K562 (cell line): ENCODE measurements around the gene GABBR1.

Experiments
- PHF8 ChIP-seq: fragments of 200-600 bp; sonication (generic); IDR thresholded peaks from 2 replicates; pipeline ENCODE4 v1.6.1; 2012; ENCODE audit warnings: mixed run types, mild to moderate bottlenecking, inconsistent platforms, low read length, moderate library complexity, borderline replicate concordance
- SMAD4 ChIP-seq: fragments of 250-450 bp; sonication (Bioruptor Pico); conservative IDR thresholded peaks from 2 replicates; pipeline ENCODE4 v1.8.0; 2021; ENCODE audit warnings: inconsistent platforms, mild to moderate bottlenecking, moderate library complexity
- SNRNP70 ChIP-seq: fragments of 200-400 bp; formaldehyde crosslinking; optimal IDR thresholded peaks from 2 replicates; pipeline ENCODE3; 2017; ENCODE audit warnings: low read depth, low read length
- USF2 ChIP-seq: sonication (generic); formaldehyde crosslinking; IDR thresholded peaks from 2 replicates; pipeline ENCODE4 v1.5.0; 2020; ENCODE audit warnings: missing genetic modification reagents
- XRCC5 ChIP-seq: fragments of 200-400 bp; formaldehyde crosslinking; IDR thresholded peaks from 2 replicates; pipeline ENCODE4 v1.6.1; 2017; ENCODE audit warnings: low read depth, mild to moderate bottlenecking, low read length
- ZNF274 ChIP-seq: IDR thresholded peaks from 2 replicates; pipeline ENCODE4 v1.6.1; 2011; ENCODE audit warnings: low read depth, mild to moderate bottlenecking, low read length, moderate library complexity, borderline replicate concordance
- TF ChIP-seq, protein P1 (sequence below), 3 experiments: IDR thresholded peaks in 2 of 3; conservative IDR thresholded peaks in 1 of 3; 2 replicates each; pipeline ENCODE4 v1.5.1; 2011 to 2012; ENCODE audit warnings: low read length in 3 of 3, mild to moderate bottlenecking in 3 of 3, control low read depth in 2 of 3, improper control_type of control experiment in 1 of 3, inconsistent platforms in 1 of 3, low read depth in 1 of 3, mixed read lengths in 1 of 3, moderate library complexity in 1 of 3; ENCODE audit not compliant: insufficient read depth in 2 of 3
- TF ChIP-seq, protein P2 (sequence below): fragments of 250-450 bp; sonication (Bioruptor Pico); IDR thresholded peaks from 2 replicates; pipeline ENCODE4 v1.4.0; 2020; ENCODE audit warnings: mild to moderate bottlenecking, moderate library complexity
- TF ChIP-seq, protein P3 (sequence below): fragments of 450-650 bp; IDR thresholded peaks from 2 replicates; pipeline ENCODE4 v1.6.1; 2016; ENCODE audit warnings: mild to moderate bottlenecking

DNA sequence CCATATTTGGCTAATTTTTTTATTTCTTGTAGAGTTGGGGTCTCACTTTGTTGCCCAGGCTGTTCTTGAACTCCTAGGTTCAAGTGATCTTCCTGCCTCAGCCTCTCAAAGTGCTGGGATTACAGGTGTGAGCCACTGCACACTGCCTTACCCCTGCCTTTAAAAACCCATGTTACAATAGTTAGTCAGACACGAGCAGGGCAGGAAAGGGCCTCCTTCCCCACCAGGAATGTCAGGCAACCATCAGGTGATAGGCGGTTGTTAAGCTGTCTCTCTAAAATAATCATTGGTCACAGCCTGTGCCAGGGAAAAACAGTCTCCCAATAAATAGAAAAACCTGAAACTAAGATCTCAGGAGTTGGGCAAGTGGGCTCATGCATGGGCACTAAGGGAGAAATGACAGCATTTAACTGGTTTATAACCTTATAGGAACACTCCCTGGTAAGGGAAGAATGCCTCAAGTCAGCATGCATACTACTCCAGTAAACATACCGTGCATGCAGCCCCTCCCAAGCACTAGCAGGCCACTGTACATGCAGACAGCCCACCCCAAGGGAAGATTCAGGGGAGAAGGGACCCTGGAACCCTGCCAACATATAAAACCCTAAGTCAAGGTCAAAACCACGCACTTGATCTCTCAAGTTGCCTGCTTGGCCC, 39.7 kb downstream of the GABBR1 start:
- TF ChIP-seq PHF8 (no peak), SMAD4 (CRISPR knock-in tag) (no peak), SNRNP70 (no peak), ZNF274 (no peak), XRCC5 (no peak), USF2 (CRISPR knock-in tag) (no peak)
- TF ChIP-seq, protein P1, sequence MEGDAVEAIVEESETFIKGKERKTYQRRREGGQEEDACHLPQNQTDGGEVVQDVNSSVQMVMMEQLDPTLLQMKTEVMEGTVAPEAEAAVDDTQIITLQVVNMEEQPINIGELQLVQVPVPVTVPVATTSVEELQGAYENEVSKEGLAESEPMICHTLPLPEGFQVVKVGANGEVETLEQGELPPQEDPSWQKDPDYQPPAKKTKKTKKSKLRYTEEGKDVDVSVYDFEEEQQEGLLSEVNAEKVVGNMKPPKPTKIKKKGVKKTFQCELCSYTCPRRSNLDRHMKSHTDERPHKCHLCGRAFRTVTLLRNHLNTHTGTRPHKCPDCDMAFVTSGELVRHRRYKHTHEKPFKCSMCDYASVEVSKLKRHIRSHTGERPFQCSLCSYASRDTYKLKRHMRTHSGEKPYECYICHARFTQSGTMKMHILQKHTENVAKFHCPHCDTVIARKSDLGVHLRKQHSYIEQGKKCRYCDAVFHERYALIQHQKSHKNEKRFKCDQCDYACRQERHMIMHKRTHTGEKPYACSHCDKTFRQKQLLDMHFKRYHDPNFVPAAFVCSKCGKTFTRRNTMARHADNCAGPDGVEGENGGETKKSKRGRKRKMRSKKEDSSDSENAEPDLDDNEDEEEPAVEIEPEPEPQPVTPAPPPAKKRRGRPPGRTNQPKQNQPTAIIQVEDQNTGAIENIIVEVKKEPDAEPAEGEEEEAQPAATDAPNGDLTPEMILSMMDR (IDR thresholded peaks at IDR 0.05 in 2 of 3, conservative IDR thresholded peaks at IDR 0.05 in 1 of 3; ENCODE audit: insufficient read depth in 2 of 3, low read depth in 1 of 3, low read length in 3 of 3): no peak
- TF ChIP-seq, protein P2, sequence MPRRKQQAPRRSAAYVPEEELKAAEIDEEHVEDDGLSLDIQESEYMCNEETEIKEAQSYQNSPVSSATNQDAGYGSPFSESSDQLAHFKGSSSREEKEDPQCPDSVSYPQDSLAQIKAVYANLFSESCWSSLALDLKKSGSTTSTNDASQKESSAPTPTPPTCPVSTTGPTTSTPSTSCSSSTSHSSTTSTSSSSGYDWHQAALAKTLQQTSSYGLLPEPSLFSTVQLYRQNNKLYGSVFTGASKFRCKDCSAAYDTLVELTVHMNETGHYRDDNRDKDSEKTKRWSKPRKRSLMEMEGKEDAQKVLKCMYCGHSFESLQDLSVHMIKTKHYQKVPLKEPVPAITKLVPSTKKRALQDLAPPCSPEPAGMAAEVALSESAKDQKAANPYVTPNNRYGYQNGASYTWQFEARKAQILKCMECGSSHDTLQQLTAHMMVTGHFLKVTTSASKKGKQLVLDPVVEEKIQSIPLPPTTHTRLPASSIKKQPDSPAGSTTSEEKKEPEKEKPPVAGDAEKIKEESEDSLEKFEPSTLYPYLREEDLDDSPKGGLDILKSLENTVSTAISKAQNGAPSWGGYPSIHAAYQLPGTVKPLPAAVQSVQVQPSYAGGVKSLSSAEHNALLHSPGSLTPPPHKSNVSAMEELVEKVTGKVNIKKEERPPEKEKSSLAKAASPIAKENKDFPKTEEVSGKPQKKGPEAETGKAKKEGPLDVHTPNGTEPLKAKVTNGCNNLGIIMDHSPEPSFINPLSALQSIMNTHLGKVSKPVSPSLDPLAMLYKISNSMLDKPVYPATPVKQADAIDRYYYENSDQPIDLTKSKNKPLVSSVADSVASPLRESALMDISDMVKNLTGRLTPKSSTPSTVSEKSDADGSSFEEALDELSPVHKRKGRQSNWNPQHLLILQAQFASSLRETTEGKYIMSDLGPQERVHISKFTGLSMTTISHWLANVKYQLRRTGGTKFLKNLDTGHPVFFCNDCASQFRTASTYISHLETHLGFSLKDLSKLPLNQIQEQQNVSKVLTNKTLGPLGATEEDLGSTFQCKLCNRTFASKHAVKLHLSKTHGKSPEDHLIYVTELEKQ: no peak
- TF ChIP-seq, protein P3, sequence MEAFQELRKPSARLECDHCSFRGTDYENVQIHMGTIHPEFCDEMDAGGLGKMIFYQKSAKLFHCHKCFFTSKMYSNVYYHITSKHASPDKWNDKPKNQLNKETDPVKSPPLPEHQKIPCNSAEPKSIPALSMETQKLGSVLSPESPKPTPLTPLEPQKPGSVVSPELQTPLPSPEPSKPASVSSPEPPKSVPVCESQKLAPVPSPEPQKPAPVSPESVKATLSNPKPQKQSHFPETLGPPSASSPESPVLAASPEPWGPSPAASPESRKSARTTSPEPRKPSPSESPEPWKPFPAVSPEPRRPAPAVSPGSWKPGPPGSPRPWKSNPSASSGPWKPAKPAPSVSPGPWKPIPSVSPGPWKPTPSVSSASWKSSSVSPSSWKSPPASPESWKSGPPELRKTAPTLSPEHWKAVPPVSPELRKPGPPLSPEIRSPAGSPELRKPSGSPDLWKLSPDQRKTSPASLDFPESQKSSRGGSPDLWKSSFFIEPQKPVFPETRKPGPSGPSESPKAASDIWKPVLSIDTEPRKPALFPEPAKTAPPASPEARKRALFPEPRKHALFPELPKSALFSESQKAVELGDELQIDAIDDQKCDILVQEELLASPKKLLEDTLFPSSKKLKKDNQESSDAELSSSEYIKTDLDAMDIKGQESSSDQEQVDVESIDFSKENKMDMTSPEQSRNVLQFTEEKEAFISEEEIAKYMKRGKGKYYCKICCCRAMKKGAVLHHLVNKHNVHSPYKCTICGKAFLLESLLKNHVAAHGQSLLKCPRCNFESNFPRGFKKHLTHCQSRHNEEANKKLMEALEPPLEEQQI: no peak
